ENCODE data around the gene KRCC1. TPM values are rescaled to one million over a fixed set of nuclear protein-coding genes. Genes with fewer than 3 reads are reported as not detected.
A peak's percentile ranks its signal among the peaks of the same experiment; 100 is the strongest.
"Not testable (repeated sequence)": the region's sequence is repeated elsewhere in the genome, so short reads cannot be mapped to it uniquely, and the experiment has no call there.

KRCC1 gene
- total and polyA plus RNA-seq, 8 donors: 7.0 to 48.0 (median 25.9) TPM

DNA sequence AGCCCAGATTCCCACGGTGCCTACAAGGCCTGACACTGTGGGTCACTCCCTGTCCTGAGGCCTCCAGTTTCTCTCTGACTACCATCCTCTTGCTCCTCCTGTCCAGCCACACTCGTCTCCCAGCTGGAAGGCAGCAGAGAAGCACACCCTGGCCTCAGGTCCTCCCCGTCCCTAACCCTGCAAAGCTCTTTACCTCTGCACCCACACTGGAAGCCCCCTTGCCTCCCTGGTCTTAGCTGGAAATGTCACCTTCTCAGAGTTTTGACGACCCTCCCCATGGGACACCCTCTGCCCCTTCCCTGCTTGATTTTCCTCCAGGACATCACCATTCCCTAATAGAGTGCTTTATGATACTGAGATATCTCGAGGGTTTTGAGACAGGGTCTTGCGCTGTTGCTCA is 49.8 kb downstream of the KRCC1 start:
- Histone ChIP-seq H3K4me1 (peaks cover 0 to 8% (median 7%) of the 10 kb centered on the region in 4 donors), H3K27me3 (peaks cover 0 to 9% (median 0%) of the 10 kb centered on the region in 3 donors), H3K4me3 (no peak overlapping the region), H3K9me3 (no peaks in the 10 kb centered on the region), H3K27ac (no peak overlapping the region), H3K36me3 (no peaks in the 10 kb centered on the region)
- no peak for DNase-seq
- WGBS, 5 donors: 84 to 92% (median 87%) methylated on average over 6 of the region's 6 CpGs
- intact Hi-C loops (cut with DNase I; ENCODE audit: low total_unique reads): no loop called here
- no peak for TF ChIP-seq POLR2A (IDR thresholded peaks at IDR 0.05)
- TF ChIP-seq EP300 (IDR thresholded peaks at IDR 0.05): no peak
- TF ChIP-seq, protein P1, sequence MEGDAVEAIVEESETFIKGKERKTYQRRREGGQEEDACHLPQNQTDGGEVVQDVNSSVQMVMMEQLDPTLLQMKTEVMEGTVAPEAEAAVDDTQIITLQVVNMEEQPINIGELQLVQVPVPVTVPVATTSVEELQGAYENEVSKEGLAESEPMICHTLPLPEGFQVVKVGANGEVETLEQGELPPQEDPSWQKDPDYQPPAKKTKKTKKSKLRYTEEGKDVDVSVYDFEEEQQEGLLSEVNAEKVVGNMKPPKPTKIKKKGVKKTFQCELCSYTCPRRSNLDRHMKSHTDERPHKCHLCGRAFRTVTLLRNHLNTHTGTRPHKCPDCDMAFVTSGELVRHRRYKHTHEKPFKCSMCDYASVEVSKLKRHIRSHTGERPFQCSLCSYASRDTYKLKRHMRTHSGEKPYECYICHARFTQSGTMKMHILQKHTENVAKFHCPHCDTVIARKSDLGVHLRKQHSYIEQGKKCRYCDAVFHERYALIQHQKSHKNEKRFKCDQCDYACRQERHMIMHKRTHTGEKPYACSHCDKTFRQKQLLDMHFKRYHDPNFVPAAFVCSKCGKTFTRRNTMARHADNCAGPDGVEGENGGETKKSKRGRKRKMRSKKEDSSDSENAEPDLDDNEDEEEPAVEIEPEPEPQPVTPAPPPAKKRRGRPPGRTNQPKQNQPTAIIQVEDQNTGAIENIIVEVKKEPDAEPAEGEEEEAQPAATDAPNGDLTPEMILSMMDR (IDR thresholded peaks at IDR 0.05): no peak

DNA sequence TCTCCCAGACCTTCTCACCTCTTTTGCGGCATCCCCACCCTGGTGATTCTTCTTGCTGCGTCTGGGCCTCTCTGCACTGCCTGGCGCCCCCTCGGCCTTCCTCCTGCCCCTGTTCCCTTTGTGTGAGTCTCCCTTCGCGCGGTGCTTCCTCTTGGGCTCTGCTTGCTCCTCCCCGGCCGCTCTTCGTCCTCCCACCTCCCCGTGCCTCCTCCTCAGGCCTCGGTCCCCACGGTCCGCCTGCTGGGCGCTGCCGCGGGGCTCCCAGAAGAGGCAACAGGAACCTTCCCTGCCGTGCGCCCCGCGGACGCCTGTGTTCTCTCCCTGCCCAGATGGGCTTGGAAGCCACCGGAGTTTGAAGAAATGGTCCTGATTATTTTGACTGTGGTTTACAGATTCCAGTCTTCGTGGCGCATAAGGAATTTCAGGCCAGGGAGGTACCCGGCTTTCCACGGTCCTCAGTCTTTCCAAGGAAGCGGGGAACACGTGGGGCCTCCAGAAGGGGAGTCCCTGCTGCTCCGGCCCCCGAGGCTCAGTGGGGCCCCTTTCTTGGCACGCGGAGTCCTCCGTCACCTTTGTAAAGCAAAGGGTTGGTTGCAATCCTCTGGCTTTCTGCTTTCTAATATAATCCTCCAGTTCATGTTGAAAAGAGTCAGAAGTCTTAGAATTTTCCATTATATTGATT is 52.4 kb downstream of the KRCC1 start:
- 36 to 52% (median 46%) methylated on average over 33 to 34 of the region's 34 CpGs for WGBS, 5 donors
- H3K27ac ChIP-seq: no peak overlapping the region
- H3K4me3 ChIP-seq: no peak overlapping the region
- H3K4me1 ChIP-seq: peaks cover 0 to 8% (median 7%) of the 10 kb centered on the region in 4 donors
- intact Hi-C loops (cut with DNase I; ENCODE audit: low total_unique reads): no loop called here
- H3K27me3 ChIP-seq: peaks cover 0 to 9% (median 0%) of the 10 kb centered on the region in 3 donors
- no peak for TF ChIP-seq POLR2A (IDR thresholded peaks at IDR 0.05)
- no peak for TF ChIP-seq POLR2AphosphoS5 (IDR thresholded peaks at IDR 0.05)
- TF ChIP-seq, protein P1 (IDR thresholded peaks at IDR 0.05): no peak
- TF ChIP-seq EP300 (IDR thresholded peaks at IDR 0.05): no peak
- DNase-seq: peak in 1 of 2 donors; percentile 27
- H3K36me3 ChIP-seq: no peaks in the 10 kb centered on the region
- H3K9me3 ChIP-seq: no peaks in the 10 kb centered on the region

DNA sequence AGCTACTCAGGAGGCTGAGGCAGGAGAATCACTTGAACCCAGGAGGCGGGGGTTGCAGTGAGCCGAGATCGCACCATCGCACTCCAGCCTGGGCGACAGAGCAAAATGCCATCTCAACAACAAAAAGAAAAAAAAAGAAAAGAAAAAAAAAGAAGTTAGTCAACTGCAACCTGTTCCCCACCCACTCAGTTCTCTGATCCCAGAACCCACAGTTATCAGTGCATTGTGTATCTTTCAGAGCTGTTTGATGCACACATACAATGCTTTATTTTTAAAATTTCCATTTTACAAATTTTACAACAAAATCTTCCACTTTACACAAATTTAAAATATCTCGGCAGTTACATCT is 53.2 kb downstream of the KRCC1 start:
- Histone ChIP-seq H3K4me1 (peaks cover 0 to 8% (median 7%) of the 10 kb centered on the region in 4 donors), H3K36me3 (no peaks in the 10 kb centered on the region), H3K4me3 (no peak overlapping the region), H3K27me3 (peaks cover 0 to 9% (median 0%) of the 10 kb centered on the region in 3 donors), H3K9me3 (no peaks in the 10 kb centered on the region), H3K27ac (no peak overlapping the region)
- TF ChIP-seq EP300 (IDR thresholded peaks at IDR 0.05) (no peak), POLR2AphosphoS5 (IDR thresholded peaks at IDR 0.05) (no peak), POLR2A (IDR thresholded peaks at IDR 0.05) (no peak)
- TF ChIP-seq, protein P1 (IDR thresholded peaks at IDR 0.05): no peak
- WGBS, 5 donors: 90 to 99% (median 95%) methylated on average over 6 of the region's 6 CpGs
- intact Hi-C loops (cut with DNase I; ENCODE audit: low total_unique reads): no loop called here
- no peak for DNase-seq

DNA sequence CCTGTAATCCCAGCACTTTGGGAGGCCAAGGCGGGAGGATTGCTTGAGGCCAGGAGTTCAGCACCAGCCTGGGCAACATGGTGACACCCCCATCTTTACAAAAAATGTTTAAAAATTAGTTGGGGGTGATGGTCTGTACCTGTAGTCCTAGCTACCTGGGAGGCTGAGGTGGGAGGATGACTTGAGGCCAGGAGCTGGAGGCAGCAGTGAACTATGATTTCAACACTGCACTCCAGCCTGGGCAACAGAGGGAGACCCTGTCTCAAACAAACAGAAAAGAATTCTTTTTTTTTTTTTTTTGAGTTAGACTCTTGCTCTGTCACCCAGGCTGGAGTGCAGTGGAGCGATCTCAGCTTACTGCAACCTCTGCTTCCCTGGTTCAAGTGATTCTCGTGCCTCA is 55.1 kb downstream of the KRCC1 start:
- H3K9me3 ChIP-seq; H3K4me1 ChIP-seq; DNase-seq; intact Hi-C loops (cut with DNase I; ENCODE audit: low total_unique reads); H3K27ac ChIP-seq; H3K4me3 ChIP-seq; H3K36me3 ChIP-seq; H3K27me3 ChIP-seq: not testable (repeated sequence)
- WGBS, 5 donors: 53 to 62% (median 59%) methylated on average over 3 of the region's 3 CpGs

DNA sequence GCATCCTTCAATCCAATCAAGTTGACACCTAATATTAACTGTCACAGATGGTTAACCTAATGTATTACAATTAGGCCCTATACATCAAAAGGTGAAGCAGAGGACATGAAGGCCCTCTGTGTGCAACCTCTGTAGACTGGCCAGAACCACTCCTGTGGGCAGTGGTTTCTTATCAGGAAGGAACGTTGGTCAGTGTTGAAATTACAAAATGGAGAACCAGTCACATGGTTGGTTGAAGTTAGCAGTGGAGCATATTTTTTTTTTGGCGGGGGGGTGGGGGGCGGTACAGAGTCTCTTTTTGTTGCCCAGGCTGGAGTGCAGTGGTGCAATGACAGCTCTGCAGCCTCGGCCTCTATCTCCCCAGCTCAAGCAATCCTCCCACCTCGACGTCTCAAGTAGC is 59.0 kb downstream of the KRCC1 start:
- intact Hi-C loops (cut with DNase I; ENCODE audit: low total_unique reads): no loop called here
- no peak for DNase-seq
- TF ChIP-seq, protein P1 (IDR thresholded peaks at IDR 0.05): no peak
- TF ChIP-seq POLR2A (IDR thresholded peaks at IDR 0.05): no peak
- no peak for TF ChIP-seq EP300 (IDR thresholded peaks at IDR 0.05)
- TF ChIP-seq POLR2AphosphoS5 (IDR thresholded peaks at IDR 0.05): no peak
- Histone ChIP-seq H3K27ac (no peak overlapping the region), H3K9me3 (no peaks in the 10 kb centered on the region), H3K4me3 (no peak overlapping the region), H3K4me1 (peaks cover 0 to 2% (median 2%) of the 10 kb centered on the region in 4 donors), H3K27me3 (no peaks in the 10 kb centered on the region), H3K36me3 (no peaks in the 10 kb centered on the region)
- WGBS, 5 donors: 75 to 85% (median 82%) methylated on average over 6 of the region's 6 CpGs

All from stomach (tissue), 9 donors.